Measurements from ENCODE around the gene IQCH.

Gene IQCH

DNA sequence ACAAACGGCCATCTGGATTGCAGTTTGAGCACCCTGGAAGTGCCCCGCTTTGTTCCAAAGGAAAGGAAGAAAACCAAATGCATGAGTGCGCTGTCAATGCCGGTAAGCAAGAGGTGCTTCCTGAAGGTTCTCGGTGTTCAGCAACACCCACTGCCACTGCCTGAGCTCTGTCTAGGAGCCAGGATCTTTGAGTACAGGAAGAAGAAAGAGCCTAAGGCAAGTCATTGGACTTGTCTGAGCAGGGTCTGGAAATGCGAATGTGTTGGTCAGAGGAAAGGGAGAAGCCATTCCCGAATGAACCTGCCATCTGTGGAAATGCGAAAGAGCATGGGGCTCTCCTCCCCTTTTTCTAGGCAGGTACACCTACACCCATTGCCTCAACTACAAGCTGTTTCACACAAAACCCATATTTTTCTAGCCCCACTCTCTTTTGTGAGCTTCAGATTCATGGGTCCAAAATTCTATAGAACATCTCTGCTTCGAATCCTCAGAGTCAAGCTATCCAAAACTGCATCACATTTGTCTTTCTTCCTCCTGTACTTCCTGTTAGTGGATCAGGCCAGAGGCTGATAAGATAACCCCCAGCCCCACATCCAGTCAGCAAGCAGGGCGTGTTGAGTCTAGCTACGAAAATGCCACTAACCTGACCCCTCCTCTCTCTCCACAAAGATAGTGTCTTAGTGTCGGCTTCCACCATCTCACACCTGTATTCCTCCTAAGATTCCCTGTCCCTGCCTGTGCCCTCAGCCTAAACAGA is 210.8 kb downstream of the IQCH start:
- no peak for DNase-seq (ENCODE audit: low read depth)
- TF ChIP-seq, protein P1, sequence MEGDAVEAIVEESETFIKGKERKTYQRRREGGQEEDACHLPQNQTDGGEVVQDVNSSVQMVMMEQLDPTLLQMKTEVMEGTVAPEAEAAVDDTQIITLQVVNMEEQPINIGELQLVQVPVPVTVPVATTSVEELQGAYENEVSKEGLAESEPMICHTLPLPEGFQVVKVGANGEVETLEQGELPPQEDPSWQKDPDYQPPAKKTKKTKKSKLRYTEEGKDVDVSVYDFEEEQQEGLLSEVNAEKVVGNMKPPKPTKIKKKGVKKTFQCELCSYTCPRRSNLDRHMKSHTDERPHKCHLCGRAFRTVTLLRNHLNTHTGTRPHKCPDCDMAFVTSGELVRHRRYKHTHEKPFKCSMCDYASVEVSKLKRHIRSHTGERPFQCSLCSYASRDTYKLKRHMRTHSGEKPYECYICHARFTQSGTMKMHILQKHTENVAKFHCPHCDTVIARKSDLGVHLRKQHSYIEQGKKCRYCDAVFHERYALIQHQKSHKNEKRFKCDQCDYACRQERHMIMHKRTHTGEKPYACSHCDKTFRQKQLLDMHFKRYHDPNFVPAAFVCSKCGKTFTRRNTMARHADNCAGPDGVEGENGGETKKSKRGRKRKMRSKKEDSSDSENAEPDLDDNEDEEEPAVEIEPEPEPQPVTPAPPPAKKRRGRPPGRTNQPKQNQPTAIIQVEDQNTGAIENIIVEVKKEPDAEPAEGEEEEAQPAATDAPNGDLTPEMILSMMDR (IDR thresholded peaks at IDR 0.05; ENCODE audit: low read depth, low read length, missing control alignments): no peak
- no peak overlapping the region for H3K4me3 ChIP-seq (ENCODE audit: low read depth, low read length)
- in situ Hi-C loops (cut with HindIII; ENCODE audit: low sequenced_read_pairs): no loop called here

- no peak overlapping the region for H3K4me3 ChIP-seq (ENCODE audit: low read depth, low read length)
- DNase-seq (ENCODE audit: low read depth): no peak
- TF ChIP-seq, protein P1 (IDR thresholded peaks at IDR 0.05; ENCODE audit: low read depth, low read length, missing control alignments): no peak
- in situ Hi-C loops (cut with HindIII; ENCODE audit: low sequenced_read_pairs): no loop called here
Observed at GRCh38 chr15:67468416-67468815, 213.8 kb downstream of the IQCH start.

GRCh38 chr15:67469680-67470079 is 215.1 kb downstream of the IQCH start:
- no peak overlapping the region for H3K4me3 ChIP-seq (ENCODE audit: low read depth, low read length)
- in situ Hi-C loops (cut with HindIII; ENCODE audit: low sequenced_read_pairs): no loop called here
- DNase-seq (ENCODE audit: low read depth): no peak
- TF ChIP-seq, protein P1 (IDR thresholded peaks at IDR 0.05; ENCODE audit: low read depth, low read length, missing control alignments): no peak

GRCh38 chr15:67472957-67473356 is 218.4 kb downstream of the IQCH start:
- peak; percentile 33 for DNase-seq (ENCODE audit: low read depth)
- in situ Hi-C loops (cut with HindIII; ENCODE audit: low sequenced_read_pairs): no loop called here
- H3K4me3 ChIP-seq (ENCODE audit: low read depth, low read length): no peak overlapping the region
- TF ChIP-seq, protein P1 (IDR thresholded peaks at IDR 0.05; ENCODE audit: low read depth, low read length, missing control alignments): no peak

- DNase-seq (ENCODE audit: low read depth): no peak
- TF ChIP-seq, protein P1 (IDR thresholded peaks at IDR 0.05; ENCODE audit: low read depth, low read length, missing control alignments): no peak
- in situ Hi-C loops (cut with HindIII; ENCODE audit: low sequenced_read_pairs): no loop called here
- no peak overlapping the region for H3K4me3 ChIP-seq (ENCODE audit: low read depth, low read length)
Observed at GRCh38 chr15:67474405-67475110, 220.0 kb downstream of the IQCH start.

DNA sequence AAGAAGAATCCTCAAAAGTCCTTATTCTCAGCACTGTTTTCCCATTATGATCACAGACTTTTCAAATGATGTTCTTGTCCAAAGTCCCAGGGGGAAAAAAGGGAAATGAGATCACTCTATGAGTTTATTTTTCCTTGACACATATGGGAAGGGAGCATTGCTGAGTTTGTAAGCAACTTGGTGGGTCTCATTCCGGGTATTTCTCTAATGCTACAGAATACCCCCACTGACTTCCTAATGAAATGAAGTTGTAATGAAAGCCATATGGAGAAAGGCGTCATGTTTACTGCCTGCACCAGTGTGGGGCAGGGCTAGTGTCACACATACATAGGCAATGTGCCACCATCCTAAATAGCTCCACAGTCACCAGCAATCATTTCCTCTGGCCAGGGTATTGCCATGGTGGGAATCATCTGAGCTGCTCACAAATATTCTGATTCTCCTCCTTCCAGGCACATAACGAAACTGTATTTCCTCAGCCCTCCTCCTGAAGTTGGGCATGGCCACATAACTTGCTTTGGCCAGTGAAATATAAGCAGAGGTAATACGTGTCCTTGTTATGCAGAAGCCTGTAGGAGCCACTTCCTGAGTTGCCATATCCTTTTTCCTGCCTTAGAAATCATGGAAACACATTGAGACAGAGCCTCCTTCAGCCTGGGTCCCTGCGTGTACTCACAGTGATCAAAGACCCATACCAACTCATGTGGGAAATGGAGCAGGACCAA is 225.4 kb downstream of the IQCH start:
- in situ Hi-C loops (cut with HindIII; ENCODE audit: low sequenced_read_pairs): no loop called here
- no peak for DNase-seq (ENCODE audit: low read depth)
- TF ChIP-seq, protein P1 (IDR thresholded peaks at IDR 0.05; ENCODE audit: low read depth, low read length, missing control alignments): no peak
- H3K4me3 ChIP-seq (ENCODE audit: low read depth, low read length): no peak overlapping the region
